ENCODE data around the gene GNA14. TPM values are rescaled to one million over a fixed set of nuclear protein-coding genes. Genes with fewer than 3 reads are reported as not detected.

GNA14 gene
- total and polyA plus RNA-seq, 4 donors, result 1.0 to 13.6 (median 4.1) TPM

GRCh38 chr9:77392328-77392727 lies 255.8 kb downstream of the GNA14 start:
- DNase-seq (no peak), ATAC-seq (ENCODE audit: low FRiP score) (no peak)
- WGBS, 2 donors, result 89 to 91% methylated on average over 7 of the region's 7 CpGs
- intact Hi-C loops (cut with DNase I), result no loop called here
- Histone ChIP-seq H3K27me3 (ENCODE audit: control insufficient read depth in 1 of 2, insufficient read depth in 2 of 2, low read length in 1 of 2) (no peaks in the 10 kb centered on the region), H3K9me3 (ENCODE audit: control insufficient read depth, low read length) (no peaks in the 10 kb centered on the region), H3K4me1 (ENCODE audit: control insufficient read depth in 1 of 2, insufficient read depth in 2 of 2, low read length in 2 of 2) (no peaks in the 10 kb centered on the region), H3K36me3 (ENCODE audit: control insufficient read depth in 1 of 2, insufficient read depth in 2 of 2, low read length in 1 of 2) (no peaks in the 10 kb centered on the region), H3K27ac (ENCODE audit: low read depth in 1 of 2, low read length in 2 of 2) (no peak overlapping the region), H3K4me3 (ENCODE audit: low read length in 2 of 2) (no peak overlapping the region)

GRCh38 chr9:77391834-77392233 lies 256.3 kb downstream of the GNA14 start:
- Histone ChIP-seq H3K27me3 (ENCODE audit: control insufficient read depth in 1 of 2, insufficient read depth in 2 of 2, low read length in 1 of 2) (no peaks in the 10 kb centered on the region), H3K4me1 (ENCODE audit: control insufficient read depth in 1 of 2, insufficient read depth in 2 of 2, low read length in 2 of 2) (no peaks in the 10 kb centered on the region), H3K27ac (ENCODE audit: low read depth in 1 of 2, low read length in 2 of 2) (no peak overlapping the region), H3K36me3 (ENCODE audit: control insufficient read depth in 1 of 2, insufficient read depth in 2 of 2, low read length in 1 of 2) (no peaks in the 10 kb centered on the region), H3K4me3 (ENCODE audit: low read length in 2 of 2) (no peak overlapping the region), H3K9me3 (ENCODE audit: control insufficient read depth, low read length) (no peaks in the 10 kb centered on the region)
- DNase-seq (no peak), ATAC-seq (ENCODE audit: low FRiP score) (no peak)
- 94 to 97% methylated on average over 3 of the region's 3 CpGs for WGBS, 2 donors
- intact Hi-C loops (cut with DNase I), result no loop called here

- Histone ChIP-seq H3K36me3 (ENCODE audit: control insufficient read depth in 1 of 2, insufficient read depth in 2 of 2, low read length in 1 of 2) (no peaks in the 10 kb centered on the region), H3K9me3 (ENCODE audit: control insufficient read depth, low read length) (no peaks in the 10 kb centered on the region), H3K27me3 (ENCODE audit: control insufficient read depth in 1 of 2, insufficient read depth in 2 of 2, low read length in 1 of 2) (no peaks in the 10 kb centered on the region), H3K27ac (ENCODE audit: low read depth in 1 of 2, low read length in 2 of 2) (no peak overlapping the region), H3K4me1 (ENCODE audit: control insufficient read depth in 1 of 2, insufficient read depth in 2 of 2, low read length in 2 of 2) (peaks cover 0 to 2% of the 10 kb centered on the region in 2 donors), H3K4me3 (ENCODE audit: low read length in 2 of 2) (no peak overlapping the region)
- WGBS, 2 donors, result 41 to 51% methylated on average over 1 of the region's 1 CpG
- intact Hi-C loops (cut with DNase I), result no loop called here
- no peak for DNase-seq
- ATAC-seq (ENCODE audit: low FRiP score), result no peak
These were observed 261.9 kb downstream of the GNA14 start for GRCh38 chr9:77386187-77386586.

GRCh38 chr9:77384406-77384805 lies 263.7 kb downstream of the GNA14 start:
- intact Hi-C loops (cut with DNase I), result no loop called here
- ATAC-seq (ENCODE audit: low FRiP score), result no peak

GRCh38 chr9:77375956-77376532 lies 272.1 kb downstream of the GNA14 start:
- DNase-seq (no peak), ATAC-seq (ENCODE audit: low FRiP score) (no peak)
- Histone ChIP-seq H3K9me3 (ENCODE audit: control insufficient read depth, low read length) (no peaks in the 10 kb centered on the region), H3K27me3 (ENCODE audit: control insufficient read depth in 1 of 2, insufficient read depth in 2 of 2, low read length in 1 of 2) (no peaks in the 10 kb centered on the region), H3K27ac (ENCODE audit: low read depth in 1 of 2, low read length in 2 of 2) (no peak overlapping the region), H3K4me3 (ENCODE audit: low read length in 2 of 2) (no peak overlapping the region), H3K36me3 (ENCODE audit: control insufficient read depth in 1 of 2, insufficient read depth in 2 of 2, low read length in 1 of 2) (peaks cover 0 to 5% of the 10 kb centered on the region in 2 donors), H3K4me1 (ENCODE audit: control insufficient read depth in 1 of 2, insufficient read depth in 2 of 2, low read length in 2 of 2) (no peaks in the 10 kb centered on the region)
- intact Hi-C loops (cut with DNase I), result no loop called here
- WGBS, 2 donors, result 95 to 97% methylated on average over 6 of the region's 6 CpGs

More at GRCh38 chr9:77384406-77384805, 263.7 kb downstream of the GNA14 start:
- Histone ChIP-seq H3K4me1 (ENCODE audit: control insufficient read depth in 1 of 2, insufficient read depth in 2 of 2, low read length in 2 of 2) (peaks cover 0 to 2% of the 10 kb centered on the region in 2 donors), H3K27me3 (ENCODE audit: control insufficient read depth in 1 of 2, insufficient read depth in 2 of 2, low read length in 1 of 2) (no peaks in the 10 kb centered on the region), H3K4me3 (ENCODE audit: low read length in 2 of 2) (no peak overlapping the region), H3K27ac (ENCODE audit: low read depth in 1 of 2, low read length in 2 of 2) (no peak overlapping the region), H3K9me3 (ENCODE audit: control insufficient read depth, low read length) (no peaks in the 10 kb centered on the region), H3K36me3 (ENCODE audit: control insufficient read depth in 1 of 2, insufficient read depth in 2 of 2, low read length in 1 of 2) (peaks cover 0 to 2% of the 10 kb centered on the region in 2 donors)
- DNase-seq, result no peak

- H3K36me3 ChIP-seq (ENCODE audit: control insufficient read depth in 1 of 2, insufficient read depth in 2 of 2, low read length in 1 of 2), result peaks cover 0 to 6% of the 10 kb centered on the region in 2 donors
- H3K27ac ChIP-seq (ENCODE audit: low read depth in 1 of 2, low read length in 2 of 2), result no peak overlapping the region
- H3K27me3 ChIP-seq (ENCODE audit: control insufficient read depth in 1 of 2, insufficient read depth in 2 of 2, low read length in 1 of 2), result no peaks in the 10 kb centered on the region
- no peak overlapping the region for H3K4me3 ChIP-seq (ENCODE audit: low read length in 2 of 2)
- 95% methylated on average over 3 of the region's 3 CpGs for WGBS, 2 donors
- no peaks in the 10 kb centered on the region for H3K9me3 ChIP-seq (ENCODE audit: control insufficient read depth, low read length)
- ATAC-seq (ENCODE audit: low FRiP score) (no peak), DNase-seq (no peak)
- no peaks in the 10 kb centered on the region for H3K4me1 ChIP-seq (ENCODE audit: control insufficient read depth in 1 of 2, insufficient read depth in 2 of 2, low read length in 2 of 2)
- intact Hi-C loops (cut with DNase I), result no loop called here
These were observed 273.9 kb downstream of the GNA14 start for GRCh38 chr9:77374266-77374665.
